Stimulated activated CD8-positive, alpha-beta memory T cell treated with anti-CD3 and anti-CD28 coated beads, Interleukin-12 subunit alpha, Interleukin-12 subunit beta, amount 100 ng/mL, for 24 hours (primary cell): ENCODE data around the gene SLC22A14.
"Not testable (repeated sequence)": the region's sequence is repeated elsewhere in the genome, so short reads cannot be mapped to it uniquely, and the experiment has no call there.

ENCODE experiments used
- DNase-seq: peaks from one replicate; pipeline ENCODE4 v3.0.0-alpha.2; 2020; ENCODE audit errors: extremely low read depth

The SLC22A14 gene

GRCh38 chr3:38313263-38313662 lies 31.2 kb downstream of the SLC22A14 start:
- no peak for DNase-seq

- no peak for DNase-seq
Measured at GRCh38 chr3:38313695-38314094, 31.6 kb downstream of the SLC22A14 start.

GRCh38 chr3:38314112-38314763 lies 32.1 kb downstream of the SLC22A14 start:
- no peak for DNase-seq

- DNase-seq, result no peak
Measured at GRCh38 chr3:38314764-38315487, 32.8 kb downstream of the SLC22A14 start.

- no peak for DNase-seq
Measured at GRCh38 chr3:38315488-38316230, 33.6 kb downstream of the SLC22A14 start.

GRCh38 chr3:38316356-38317191 lies 34.5 kb downstream of the SLC22A14 start:
- DNase-seq, result no peak

- no peak for DNase-seq
Measured at GRCh38 chr3:38317192-38317759, 35.2 kb downstream of the SLC22A14 start.

GRCh38 chr3:38318766-38319671 lies 36.9 kb downstream of the SLC22A14 start:
- no peak for DNase-seq

GRCh38 chr3:38320638-38321037 lies 38.5 kb downstream of the SLC22A14 start:
- not testable (repeated sequence) for DNase-seq

- no peak for DNase-seq
Measured at GRCh38 chr3:38323060-38323459, 41.0 kb downstream of the SLC22A14 start.

GRCh38 chr3:38325256-38325655 lies 43.2 kb downstream of the SLC22A14 start:
- DNase-seq, result no peak

- no peak for DNase-seq
Measured at GRCh38 chr3:38327335-38328009, 45.4 kb downstream of the SLC22A14 start.

- no peak for DNase-seq
Measured at GRCh38 chr3:38331257-38332022, 49.3 kb downstream of the SLC22A14 start.

GRCh38 chr3:38332201-38332600 lies 50.1 kb downstream of the SLC22A14 start:
- DNase-seq, result no peak

GRCh38 chr3:38334142-38335055 lies 52.3 kb downstream of the SLC22A14 start:
- no peak for DNase-seq

- DNase-seq, result no peak
Measured at GRCh38 chr3:38335263-38335662, 53.2 kb downstream of the SLC22A14 start.

- no peak for DNase-seq
Measured at GRCh38 chr3:38337703-38338102, 55.6 kb downstream of the SLC22A14 start.
